ENCODE data around the gene PER3. TPM values are rescaled to one million over a fixed set of nuclear protein-coding genes. Genes with fewer than 3 reads are reported as not detected.

Gene PER3
- total RNA-seq, 1 experiment from 2014 or later = 5.8 TPM

- TF ChIP-seq ZNF274 (IDR thresholded peaks at IDR 0.05; ENCODE audit: low read depth, low read length) = no peak
- TF ChIP-seq CTCF (IDR thresholded peaks at IDR 0.05 in 2 of 3, conservative IDR thresholded peaks at IDR 0.05 in 1 of 3; ENCODE audit: borderline replicate concordance in 1 of 3, insufficient read depth in 1 of 3, low read depth in 2 of 3, low read length in 2 of 3) = no peak
- TF ChIP-seq YY1 (IDR thresholded peaks at IDR 0.05; ENCODE audit: extremely low read depth, insufficient replicate concordance, low read depth, low read length) = no peak
- TF ChIP-seq POLR2AphosphoS5 (IDR thresholded peaks at IDR 0.05; ENCODE audit: low read depth, low read length) = no peak
- no peak for TF ChIP-seq POLR2A (IDR thresholded peaks at IDR 0.05; ENCODE audit: borderline replicate concordance, extremely low read depth, insufficient read depth, insufficient read length)
- no peak for TF ChIP-seq RAD21 (IDR thresholded peaks at IDR 0.05; ENCODE audit: low read depth)
- TF ChIP-seq SP1 (IDR thresholded peaks at IDR 0.05; ENCODE audit: low read depth) = no peak
- no peak for TF ChIP-seq ZBTB33 (IDR thresholded peaks at IDR 0.05; ENCODE audit: extremely low read depth, insufficient replicate concordance, low read length)
- no peak for TF ChIP-seq EZH2 (IDR thresholded peaks at IDR 0.05)
- no peak for TF ChIP-seq FOSL1 (IDR thresholded peaks at IDR 0.05; ENCODE audit: low read depth)
- no peak for TF ChIP-seq MAX (IDR thresholded peaks at IDR 0.05)
- no peak overlapping the region for H2AFZ ChIP-seq (ENCODE audit: low read depth, low read length, poor library complexity, severe bottlenecking)
- H3K27ac ChIP-seq (ENCODE audit: low read depth, low read length) = no peak overlapping the region
- H3K27me3 ChIP-seq (ENCODE audit: insufficient read depth, low read length) = no peaks in the 10 kb centered on the region
- no peak overlapping the region for H3K4me3 ChIP-seq (replicated peaks in 1 of 2; ENCODE audit: low read depth in 1 of 2, low read length in 2 of 2)
- no peaks in the 10 kb centered on the region for H3K36me3 ChIP-seq (ENCODE audit: control insufficient read depth in 1 of 2, insufficient read depth in 2 of 2, low read length in 2 of 2)
- H3K9me2 ChIP-seq (ENCODE audit: insufficient read depth) = no peaks in the 10 kb centered on the region
- ATAC-seq (no peak), DNase-seq (ENCODE audit: low read depth, low spot score) (no peak)
- intact Hi-C loops (cut with micrococcal nuclease) = no loop called here
- H3K9me3 ChIP-seq (ENCODE audit: control insufficient read depth in 1 of 2, insufficient read depth in 1 of 2, low read depth in 1 of 2, low read length in 2 of 2) = no peaks in the 10 kb centered on the region
- no peak overlapping the region for H3K4me2 ChIP-seq (ENCODE audit: low read length)
- H4K20me1 ChIP-seq (ENCODE audit: insufficient read depth) = no peaks in the 10 kb centered on the region
- no TSS peak for BruUV-seq (replicated peaks)
- ChIA-PET RAD21 (ENCODE audit: low non-redundant PET in 1 of 2, low total read pairs in 2 of 2, uncharacterized antibody in 2 of 2, unreplicated experiment in 2 of 2) (no interaction called here), POLR2A (no interaction called here), CTCF (interaction anchor here (1.4 kb wide), 1 partner anchor 91 kb away, joined by 3 read pairs; no protein-coding TSS in a partner anchor)
- H3K9ac ChIP-seq (ENCODE audit: low read length) = no peak overlapping the region
- H3K79me2 ChIP-seq (ENCODE audit: insufficient read depth, low read length) = no peaks in the 10 kb centered on the region
- H3K4me1 ChIP-seq (ENCODE audit: control insufficient read depth in 1 of 2, insufficient read depth in 2 of 2, low read length in 2 of 2) = no peaks in the 10 kb centered on the region
These were observed 23.8 kb upstream of the PER3 start for GRCh38 chr1:7760245-7760644.

Measured in HCT116 (cell line).